GM23338 (cell line): Measurements from ENCODE around the gene URI1.

Experiments used
- EZH2 ChIP-seq: fragments of 200-600 bp; sonication (generic); IDR thresholded peaks from one replicate; pipeline ENCODE4 v1.8.0; 2017; ENCODE audit warnings: antibody characterized with exemption, mild to moderate bottlenecking, low read depth; ENCODE audit not compliant: unreplicated experiment
- POLR2AphosphoS5 ChIP-seq: IDR thresholded peaks from 2 replicates; pipeline ENCODE4 v1.6.1; 2016; ENCODE audit warnings: antibody characterized with exemption, low read depth
- TF ChIP-seq, protein P1 (sequence below), 2 experiments: fragments of 200-600 bp in 1 of 2; sonication (generic) in 1 of 2; conservative IDR thresholded peaks; 2 replicates each; pipeline versions ENCODE4 v1.5.1 to v1.6.1; 2016 to 2017; ENCODE audit warnings: antibody characterized with exemption in 2 of 2, low read depth in 2 of 2, mild to moderate bottlenecking in 2 of 2, moderate library complexity in 1 of 2

DNA sequence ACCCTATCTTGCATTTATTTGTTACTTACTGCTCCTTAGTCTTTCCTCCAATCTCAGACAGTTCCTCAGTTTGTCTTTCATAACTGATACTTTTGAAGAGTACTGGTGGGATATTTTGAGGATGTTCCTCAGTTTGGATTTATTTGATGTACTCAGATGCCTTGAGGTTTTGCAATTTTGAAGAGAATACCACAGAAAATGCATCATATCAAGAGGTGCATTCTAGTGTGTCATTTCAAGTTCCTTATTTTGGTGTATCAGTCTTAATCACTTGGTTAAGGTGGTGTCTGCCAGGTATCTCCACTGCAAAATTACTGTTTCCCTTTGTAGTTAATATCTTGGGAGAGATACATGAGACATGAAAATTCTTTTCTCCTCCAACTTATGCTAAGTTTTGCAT, 75.1 kb downstream of the URI1 start:
- TF ChIP-seq, protein P1, sequence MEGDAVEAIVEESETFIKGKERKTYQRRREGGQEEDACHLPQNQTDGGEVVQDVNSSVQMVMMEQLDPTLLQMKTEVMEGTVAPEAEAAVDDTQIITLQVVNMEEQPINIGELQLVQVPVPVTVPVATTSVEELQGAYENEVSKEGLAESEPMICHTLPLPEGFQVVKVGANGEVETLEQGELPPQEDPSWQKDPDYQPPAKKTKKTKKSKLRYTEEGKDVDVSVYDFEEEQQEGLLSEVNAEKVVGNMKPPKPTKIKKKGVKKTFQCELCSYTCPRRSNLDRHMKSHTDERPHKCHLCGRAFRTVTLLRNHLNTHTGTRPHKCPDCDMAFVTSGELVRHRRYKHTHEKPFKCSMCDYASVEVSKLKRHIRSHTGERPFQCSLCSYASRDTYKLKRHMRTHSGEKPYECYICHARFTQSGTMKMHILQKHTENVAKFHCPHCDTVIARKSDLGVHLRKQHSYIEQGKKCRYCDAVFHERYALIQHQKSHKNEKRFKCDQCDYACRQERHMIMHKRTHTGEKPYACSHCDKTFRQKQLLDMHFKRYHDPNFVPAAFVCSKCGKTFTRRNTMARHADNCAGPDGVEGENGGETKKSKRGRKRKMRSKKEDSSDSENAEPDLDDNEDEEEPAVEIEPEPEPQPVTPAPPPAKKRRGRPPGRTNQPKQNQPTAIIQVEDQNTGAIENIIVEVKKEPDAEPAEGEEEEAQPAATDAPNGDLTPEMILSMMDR (conservative IDR thresholded peaks at IDR 0.05; ENCODE audit: low read depth in 2 of 2), result no peak
- TF ChIP-seq POLR2AphosphoS5, result no peak
- TF ChIP-seq EZH2, result no peak
